ENCODE measurements around the gene HOXA11. TPM values are rescaled to one million over a fixed set of nuclear protein-coding genes. Genes with fewer than 3 reads are reported as not detected.

The HOXA11 gene
- total RNA-seq, 2 experiments from 2014 or later: not detected

DNA sequence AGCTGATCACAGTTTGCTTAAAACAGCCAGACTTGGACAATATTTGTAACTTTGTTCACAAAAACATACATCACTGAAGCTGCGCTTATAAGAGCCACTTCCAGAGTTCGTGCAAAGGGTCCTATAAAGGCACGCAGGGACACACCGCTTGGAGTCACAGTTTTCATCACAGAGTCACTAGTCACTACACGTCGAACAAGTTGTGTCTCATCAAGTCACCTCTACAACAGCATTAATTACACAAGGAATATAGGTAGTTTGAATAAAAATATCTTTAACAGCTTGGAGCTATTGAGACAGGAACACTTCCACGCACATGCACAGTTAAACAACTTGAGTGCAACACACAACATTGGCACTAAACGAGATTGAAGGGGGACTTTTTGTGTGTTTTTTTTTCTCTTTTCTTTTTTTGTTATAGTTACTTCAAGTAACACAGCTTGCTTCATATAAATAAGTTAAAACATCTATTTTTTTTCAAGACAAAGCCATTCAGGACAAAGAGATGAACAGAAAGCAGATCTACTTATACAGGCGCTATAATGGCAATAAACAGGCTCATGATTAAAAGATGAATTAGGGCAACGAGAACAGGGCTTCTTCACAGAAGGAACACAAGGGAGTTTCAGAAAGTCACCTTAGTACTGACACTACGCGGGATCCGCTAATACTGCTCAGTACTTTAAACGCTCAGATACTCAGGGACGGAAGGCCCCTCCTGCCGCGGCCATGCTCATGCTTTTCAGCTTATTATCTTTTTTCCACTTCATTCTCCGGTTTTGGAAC lies 43.7 kb downstream of the HOXA11 start:
- H4K20me1 ChIP-seq (ENCODE audit: insufficient read depth, low read length): no peaks in the 10 kb centered on the region
- POLR2A ChIA-PET: interaction anchor here (0.5 to 0.8 kb wide), 4 partner anchors 10 to 834 kb away, joined by 3 to 10 read pairs (median 4); no protein-coding TSS in a partner anchor
- peaks cover 15% of the 10 kb centered on the region for H3K36me3 ChIP-seq (ENCODE audit: insufficient read depth, low read length)
- TF ChIP-seq, protein P1, sequence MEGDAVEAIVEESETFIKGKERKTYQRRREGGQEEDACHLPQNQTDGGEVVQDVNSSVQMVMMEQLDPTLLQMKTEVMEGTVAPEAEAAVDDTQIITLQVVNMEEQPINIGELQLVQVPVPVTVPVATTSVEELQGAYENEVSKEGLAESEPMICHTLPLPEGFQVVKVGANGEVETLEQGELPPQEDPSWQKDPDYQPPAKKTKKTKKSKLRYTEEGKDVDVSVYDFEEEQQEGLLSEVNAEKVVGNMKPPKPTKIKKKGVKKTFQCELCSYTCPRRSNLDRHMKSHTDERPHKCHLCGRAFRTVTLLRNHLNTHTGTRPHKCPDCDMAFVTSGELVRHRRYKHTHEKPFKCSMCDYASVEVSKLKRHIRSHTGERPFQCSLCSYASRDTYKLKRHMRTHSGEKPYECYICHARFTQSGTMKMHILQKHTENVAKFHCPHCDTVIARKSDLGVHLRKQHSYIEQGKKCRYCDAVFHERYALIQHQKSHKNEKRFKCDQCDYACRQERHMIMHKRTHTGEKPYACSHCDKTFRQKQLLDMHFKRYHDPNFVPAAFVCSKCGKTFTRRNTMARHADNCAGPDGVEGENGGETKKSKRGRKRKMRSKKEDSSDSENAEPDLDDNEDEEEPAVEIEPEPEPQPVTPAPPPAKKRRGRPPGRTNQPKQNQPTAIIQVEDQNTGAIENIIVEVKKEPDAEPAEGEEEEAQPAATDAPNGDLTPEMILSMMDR (conservative IDR thresholded peaks at IDR 0.05; ENCODE audit: low read length): no peak
- no peak for TF ChIP-seq EZH2phosphoT487 (IDR thresholded peaks at IDR 0.05; ENCODE audit: borderline replicate concordance, low read depth, low read length)
- no peak overlapping the region for H3K4me2 ChIP-seq (ENCODE audit: low read length)
- DNase-seq (ENCODE audit: low spot score): no peak
- H2AFZ ChIP-seq (ENCODE audit: low read length): no peak overlapping the region
- CTCF ChIA-PET (ENCODE audit: unreplicated experiment): no interaction called here
- no peaks in the 10 kb centered on the region for H3K9me2 ChIP-seq (ENCODE audit: insufficient read depth, low read length)
- no peak overlapping the region for H3K27ac ChIP-seq (ENCODE audit: low read depth, low read length, poor library complexity, severe bottlenecking)
- no peaks in the 10 kb centered on the region for H3K4me1 ChIP-seq (ENCODE audit: insufficient read depth, low read length, poor library complexity, severe bottlenecking)
- no peaks in the 10 kb centered on the region for H3K79me2 ChIP-seq (ENCODE audit: insufficient read depth, low read depth, low read length)
- no peaks in the 10 kb centered on the region for H3K9me3 ChIP-seq (ENCODE audit: low read length)
- BruUV-seq (replicated peaks): no TSS peak
- H3K4me3 ChIP-seq (ENCODE audit: low read depth, low read length, poor library complexity, severe bottlenecking): no peak overlapping the region
- intact Hi-C loops (cut with micrococcal nuclease; ENCODE audit: unreplicated experiment): no loop called here

DNA sequence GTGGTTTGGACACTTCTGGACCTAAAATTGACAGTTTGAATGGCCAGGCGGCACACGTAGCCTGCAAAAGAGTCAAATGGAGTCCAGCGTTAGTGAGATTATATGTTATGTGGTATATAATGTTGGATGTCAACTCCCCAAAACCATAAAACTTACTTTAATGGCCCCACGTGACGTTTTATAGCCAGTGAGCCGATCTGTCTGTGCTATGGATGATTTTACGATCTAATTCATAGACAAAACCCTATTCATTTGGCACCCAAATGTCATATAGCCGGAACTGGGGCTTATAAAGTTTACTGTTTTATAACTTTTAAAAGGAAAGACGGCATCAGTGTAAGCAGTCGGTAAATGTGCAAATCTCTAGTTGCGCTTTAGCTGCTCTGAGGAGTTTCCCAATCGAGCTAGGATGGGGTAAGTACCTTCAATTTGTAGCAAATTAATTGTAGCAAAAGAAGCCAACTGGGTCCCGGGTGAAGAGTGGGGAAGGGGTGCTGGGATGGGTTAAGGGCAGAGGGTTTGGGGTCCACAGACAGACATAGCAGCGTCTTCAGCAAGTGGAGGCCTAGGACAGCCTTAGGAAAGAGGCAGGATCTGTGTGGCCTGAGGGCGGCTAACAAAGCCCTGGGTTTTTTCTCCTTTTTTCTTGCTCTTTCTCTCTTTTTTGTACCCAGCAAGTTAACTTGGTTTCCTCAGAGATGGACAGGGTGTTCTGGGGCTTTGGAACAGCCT lies 44.7 kb downstream of the HOXA11 start:
- Histone ChIP-seq H4K20me1 (ENCODE audit: insufficient read depth, low read length) (no peaks in the 10 kb centered on the region), H3K9me3 (ENCODE audit: low read length) (no peaks in the 10 kb centered on the region), H3K36me3 (ENCODE audit: insufficient read depth, low read length) (peaks cover 15% of the 10 kb centered on the region), H3K27ac (ENCODE audit: low read depth, low read length, poor library complexity, severe bottlenecking) (no peak overlapping the region), H3K4me1 (ENCODE audit: insufficient read depth, low read length, poor library complexity, severe bottlenecking) (no peaks in the 10 kb centered on the region), H3K9me2 (ENCODE audit: insufficient read depth, low read length) (no peaks in the 10 kb centered on the region), H3K4me3 (ENCODE audit: low read depth, low read length, poor library complexity, severe bottlenecking) (no peak overlapping the region), H2AFZ (ENCODE audit: low read length) (no peak overlapping the region), H3K79me2 (ENCODE audit: insufficient read depth, low read depth, low read length) (no peaks in the 10 kb centered on the region), H3K4me2 (ENCODE audit: low read length) (no peak overlapping the region)
- no peak for DNase-seq (ENCODE audit: low spot score)
- no TSS peak for BruUV-seq (replicated peaks)
- TF ChIP-seq EZH2phosphoT487 (IDR thresholded peaks at IDR 0.05; ENCODE audit: borderline replicate concordance, low read depth, low read length): no peak
- TF ChIP-seq, protein P1 (conservative IDR thresholded peaks at IDR 0.05; ENCODE audit: low read length): no peak
- intact Hi-C loops (cut with micrococcal nuclease; ENCODE audit: unreplicated experiment): no loop called here
- POLR2A ChIA-PET: interaction anchor here (0.7 kb wide), 1 partner anchor 21 kb away, joined by 3 read pairs; no protein-coding TSS in a partner anchor
- CTCF ChIA-PET (ENCODE audit: unreplicated experiment): no interaction called here

Measured in OCI-LY7 (cell line).